Measurements from ENCODE around the gene SMC2.

The SMC2 gene

DNA sequence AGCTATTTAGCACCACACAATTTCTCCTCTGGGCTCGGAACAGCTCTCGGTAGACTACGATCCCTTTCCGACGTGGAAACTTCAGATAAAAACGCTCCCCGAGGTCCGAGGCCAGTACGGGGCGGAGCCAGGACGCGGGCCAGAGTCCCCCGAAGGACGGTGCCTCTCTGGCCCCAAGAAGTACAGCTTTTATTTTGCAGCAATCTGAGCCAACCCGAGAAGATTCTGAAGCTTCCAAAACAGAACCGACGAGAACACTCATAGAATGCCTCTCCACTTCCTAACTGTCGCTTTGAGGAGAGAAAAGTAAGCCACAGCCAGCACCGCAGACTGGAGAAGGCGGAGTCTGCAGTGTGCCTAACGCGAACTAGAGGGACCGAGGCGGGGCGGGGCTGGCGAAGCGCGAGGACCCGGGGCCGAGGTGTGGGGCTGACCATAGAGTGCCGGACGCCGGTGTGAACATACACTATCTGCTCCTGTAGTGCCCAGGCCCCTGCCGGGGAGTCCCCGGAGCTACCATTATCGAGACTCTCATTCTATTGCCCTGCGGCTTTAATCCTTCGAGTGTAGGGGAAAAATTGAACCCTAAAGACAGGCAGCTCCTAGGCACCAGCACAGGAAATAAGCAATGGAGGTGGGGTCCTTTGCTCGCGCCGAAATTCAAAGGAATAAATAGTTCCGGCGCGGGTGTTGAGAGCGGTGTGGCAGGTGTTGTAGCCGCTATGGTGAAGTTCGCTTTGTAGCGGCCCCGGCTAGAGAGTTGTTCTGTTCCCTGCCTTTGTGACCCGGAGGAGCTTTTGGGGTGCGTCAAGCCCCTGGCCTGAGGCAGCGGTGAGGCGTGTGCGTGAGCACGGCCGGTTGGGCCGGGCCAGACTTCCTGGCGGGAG, at the start of gene SMC2:
Gene SMC2 (plus strand): TSS at position 663 of the 887 bp plus-strand sequence. CDS start 1,076 bp downstream, outside the sequence.
- DNase-seq (ENCODE audit: insufficient read length, low spot score) (peak; percentile 63), FAIRE-seq (peak; percentile 96)

DNA sequence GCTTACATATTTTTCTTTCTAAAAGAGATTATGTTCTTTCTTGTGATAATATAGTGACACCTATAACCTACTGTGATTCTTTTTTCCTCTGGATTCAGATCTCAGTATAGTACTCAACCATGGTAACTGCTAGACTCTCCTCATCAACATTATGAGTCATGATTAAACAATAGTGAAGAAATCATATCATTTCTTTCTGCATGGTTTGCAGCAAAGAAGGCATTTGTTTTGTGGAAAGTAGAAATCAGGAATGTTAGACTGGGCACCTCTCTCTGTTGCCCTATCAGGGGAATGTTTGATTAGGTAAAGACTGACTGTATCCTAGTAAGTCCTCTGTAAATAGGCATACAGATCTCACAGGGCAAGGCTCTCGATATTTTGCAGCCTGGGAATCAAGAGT, 25.6 kb upstream of the SMC2 start:
- DNase-seq (ENCODE audit: insufficient read length, low spot score) (no peak), FAIRE-seq (no peak)

DNA sequence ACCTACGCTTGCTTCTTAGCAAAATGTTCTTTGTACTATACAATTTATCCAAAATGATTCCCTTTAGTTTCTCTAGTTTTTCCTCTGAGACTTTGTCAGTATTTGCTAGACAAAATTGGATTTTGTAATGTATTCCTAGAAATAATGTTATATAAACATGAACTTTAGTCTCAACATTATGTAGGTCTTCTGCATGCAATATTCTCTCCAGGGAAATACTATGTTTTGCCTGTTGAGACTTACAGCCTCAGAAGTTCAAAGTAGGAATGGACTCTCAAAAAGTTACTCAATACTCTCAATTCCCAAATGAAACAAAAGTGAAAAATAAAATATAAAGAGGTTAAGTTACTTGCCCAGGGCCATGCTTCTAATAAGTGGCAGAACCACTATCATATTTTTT, 24.8 kb upstream of the SMC2 start:
- DNase-seq (ENCODE audit: insufficient read length, low spot score) (no peak), FAIRE-seq (no peak)

- FAIRE-seq (no peak), DNase-seq (ENCODE audit: insufficient read length, low spot score) (no peak)
Measured at GRCh38 chr9:104071589-104071988, 22.5 kb upstream of the SMC2 start.

DNA sequence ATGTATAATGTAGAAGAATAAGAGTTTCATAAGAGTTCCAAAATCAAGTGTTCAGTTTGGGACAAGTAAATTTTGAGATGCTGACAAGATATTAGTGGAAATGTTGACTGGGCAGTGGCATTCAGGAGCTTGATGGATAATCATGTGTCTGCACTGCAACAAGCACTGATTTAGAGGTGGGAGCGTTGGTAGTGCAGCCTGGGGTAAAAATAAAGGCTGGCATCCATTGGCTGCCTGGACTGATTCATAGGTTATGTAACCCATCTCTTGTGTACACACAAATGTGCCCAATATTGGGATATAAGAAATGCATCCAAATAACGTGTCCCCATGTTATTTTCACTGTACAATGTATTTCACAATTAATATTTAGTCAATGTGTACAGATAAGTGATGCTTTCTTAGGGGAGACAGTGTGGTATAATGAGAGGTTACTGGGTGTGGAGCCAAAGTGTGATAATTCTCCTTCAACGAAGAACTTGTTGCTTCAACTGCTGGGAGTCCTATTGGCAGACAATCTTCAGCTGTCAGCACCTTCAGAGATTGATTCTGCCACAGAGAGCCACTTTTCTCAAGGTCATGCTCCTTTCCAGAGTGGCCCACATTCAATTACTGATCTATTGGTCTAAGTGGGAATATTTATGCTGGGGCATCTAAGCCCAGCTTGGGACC, 20.9 kb upstream of the SMC2 start:
- no peak for FAIRE-seq
- no peak for DNase-seq (ENCODE audit: insufficient read length, low spot score)

DNA sequence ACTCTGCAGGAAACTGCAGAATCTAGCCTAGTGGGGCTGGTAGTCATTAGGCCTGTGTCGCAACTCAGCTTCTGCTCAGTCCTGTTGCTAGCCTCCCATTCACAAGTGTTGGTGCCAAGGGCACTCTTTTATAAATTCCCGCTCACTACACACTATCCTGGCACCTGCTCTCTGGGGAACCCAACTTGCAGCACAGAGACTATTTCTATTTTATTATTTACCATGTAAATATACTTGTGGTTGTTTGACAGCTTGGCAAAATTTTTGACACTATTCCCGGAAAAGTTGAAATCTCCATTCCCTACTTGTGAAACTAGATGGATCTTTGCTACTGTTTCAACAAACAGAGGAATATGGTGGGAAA, 20.4 kb upstream of the SMC2 start:
- FAIRE-seq (no peak), DNase-seq (ENCODE audit: insufficient read length, low spot score) (no peak)

- FAIRE-seq: no peak
- DNase-seq (ENCODE audit: insufficient read length, low spot score): no peak
Measured at GRCh38 chr9:104074876-104075275, 19.2 kb upstream of the SMC2 start.

DNA sequence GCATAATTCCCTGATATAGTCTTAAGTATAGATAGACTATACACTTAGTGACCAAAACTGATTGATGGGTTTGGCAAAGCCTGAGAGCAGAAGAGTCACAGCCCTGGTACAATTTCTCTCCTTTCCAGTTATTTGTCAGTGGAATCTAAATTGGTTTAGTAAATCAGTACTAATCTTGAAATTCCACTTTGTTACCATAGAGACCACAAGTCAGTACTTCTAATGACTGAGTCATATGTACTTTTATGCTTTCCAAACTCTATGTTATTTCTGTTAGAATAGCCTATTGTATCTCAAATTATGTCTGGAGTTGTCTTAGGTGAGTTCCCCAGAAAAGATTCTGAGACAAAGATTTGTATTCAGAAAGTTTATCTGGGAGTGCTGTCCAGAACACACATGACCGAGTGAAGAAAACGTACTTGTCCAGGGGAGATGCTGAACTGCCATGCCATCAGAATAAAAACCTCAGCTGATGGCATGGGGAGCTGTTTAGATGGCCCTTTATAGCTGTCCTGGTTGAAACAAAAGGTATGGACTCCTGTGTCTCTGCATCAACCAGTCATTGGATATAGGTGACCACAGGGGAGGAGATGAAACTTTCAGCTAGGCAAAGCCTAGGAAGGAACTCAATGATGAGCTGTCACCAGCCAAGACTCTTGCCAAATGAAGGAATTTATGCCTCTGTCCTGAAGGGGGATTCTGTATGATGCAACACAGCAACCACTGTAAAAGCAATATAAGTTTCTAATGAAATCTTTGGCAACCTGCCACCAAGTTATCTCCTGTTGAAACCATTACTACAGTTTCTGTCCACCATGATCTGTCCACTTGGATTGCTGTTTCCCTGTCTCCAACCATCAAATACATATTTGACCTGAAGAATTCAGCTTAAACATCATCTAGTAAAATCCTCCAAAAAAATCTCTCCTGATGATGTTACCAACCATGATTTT, 18.0 kb upstream of the SMC2 start:
- no peak for DNase-seq (ENCODE audit: insufficient read length, low spot score)
- no peak for FAIRE-seq

- FAIRE-seq: no peak
- no peak for DNase-seq (ENCODE audit: insufficient read length, low spot score)
Measured at GRCh38 chr9:104078596-104078995, 15.5 kb upstream of the SMC2 start.

DNA sequence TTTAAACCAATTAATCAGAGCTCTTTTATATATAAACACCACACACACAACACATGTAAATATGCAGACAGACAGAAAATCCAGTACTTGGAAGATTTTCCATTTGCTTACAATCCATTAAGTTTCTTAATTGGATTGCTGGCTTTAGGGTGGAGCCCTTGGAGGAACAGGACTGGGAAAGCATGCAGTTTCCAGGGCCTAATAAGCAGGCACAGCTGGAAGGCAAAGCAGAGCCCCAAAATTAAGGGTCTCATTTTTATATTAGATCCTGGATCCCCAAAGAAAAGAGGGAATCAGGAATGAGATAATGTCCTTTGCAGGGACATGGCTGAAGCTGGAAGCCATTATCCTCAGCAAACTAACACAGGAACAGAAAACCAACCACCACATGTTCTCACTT, 13.1 kb upstream of the SMC2 start:
- DNase-seq (ENCODE audit: insufficient read length, low spot score): no peak
- FAIRE-seq: no peak

DNA sequence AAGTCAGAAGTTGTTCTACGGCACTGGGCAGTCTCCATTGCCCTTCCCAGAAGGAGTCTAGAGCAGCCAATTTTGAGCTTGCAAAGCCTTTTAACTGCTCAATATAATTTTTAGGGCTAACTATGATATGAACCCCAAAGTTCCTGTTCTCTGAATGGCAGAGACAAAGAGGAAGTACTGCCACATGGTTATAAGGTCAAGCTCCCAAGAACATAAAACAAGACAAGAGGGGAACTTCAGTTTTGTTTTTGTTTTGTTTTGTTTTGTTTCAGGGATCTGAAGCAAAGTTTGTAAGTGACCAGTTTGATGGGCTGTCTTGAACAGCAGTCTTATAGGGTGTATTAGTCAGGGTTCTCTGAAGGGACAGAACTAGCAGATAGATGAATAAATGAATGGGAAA, 11.9 kb upstream of the SMC2 start:
- DNase-seq (ENCODE audit: insufficient read length, low spot score): no peak
- no peak for FAIRE-seq

GRCh38 chr9:104085525-104085924, 8.6 kb upstream of the SMC2 start:
- FAIRE-seq (no peak), DNase-seq (ENCODE audit: insufficient read length, low spot score) (no peak)

DNA sequence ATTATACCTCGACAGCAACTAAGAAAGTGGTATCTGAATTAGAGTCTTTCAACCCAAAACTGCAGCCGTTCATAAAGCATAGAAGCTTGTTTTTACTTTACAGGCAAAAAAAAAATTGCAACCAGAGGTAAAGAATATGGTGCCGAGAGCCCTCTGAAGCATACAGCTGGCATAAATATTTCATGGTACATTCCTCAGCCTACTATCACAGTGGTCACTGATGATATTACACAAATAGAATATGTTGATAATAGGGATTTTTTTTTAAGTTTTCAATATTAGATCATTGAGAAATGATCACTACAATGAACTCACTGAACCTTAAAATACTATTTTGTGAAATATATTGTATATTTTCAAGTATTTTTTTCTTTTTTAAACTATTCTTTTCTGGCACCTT, 6.2 kb upstream of the SMC2 start:
- FAIRE-seq (no peak), DNase-seq (ENCODE audit: insufficient read length, low spot score) (no peak)

DNA sequence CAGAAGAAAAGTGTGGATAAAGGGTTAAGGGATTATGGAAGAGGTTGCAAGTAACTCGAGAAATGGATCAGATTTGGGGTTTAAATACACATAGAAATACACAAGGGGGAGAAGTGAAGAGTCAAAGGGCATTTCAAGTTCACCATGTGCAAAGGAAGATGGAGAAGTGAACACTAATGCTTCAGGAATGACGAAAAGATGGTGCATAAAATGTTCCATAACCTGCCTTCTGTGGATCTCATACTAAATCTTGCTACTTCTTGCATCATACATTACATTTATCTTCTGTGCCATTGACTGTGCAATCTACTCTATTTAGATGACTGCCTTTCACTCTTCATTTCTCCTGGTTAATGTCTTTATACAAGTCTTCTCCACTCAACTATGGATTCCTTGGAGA, 5.7 kb upstream of the SMC2 start:
- DNase-seq (ENCODE audit: insufficient read length, low spot score) (no peak), FAIRE-seq (no peak)

DNA sequence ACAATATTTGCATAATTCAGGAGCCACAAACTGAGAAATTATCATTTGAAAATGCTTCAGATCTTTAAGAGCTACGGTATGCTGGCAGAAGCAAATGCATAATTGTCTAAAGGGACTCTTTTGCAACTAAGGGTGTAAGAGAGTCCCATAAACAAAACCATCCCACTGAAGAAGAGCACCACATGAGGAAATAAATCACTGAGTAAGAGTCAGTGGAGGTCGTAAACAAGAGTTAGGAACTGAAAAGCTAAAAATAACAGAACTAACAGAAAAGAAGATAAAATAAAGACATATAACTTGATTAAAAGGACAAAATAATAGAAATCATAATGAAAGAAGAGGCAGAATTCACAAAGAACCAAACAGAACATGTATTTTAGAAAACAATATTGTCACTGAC, 3.5 kb upstream of the SMC2 start:
- FAIRE-seq: no peak
- DNase-seq (ENCODE audit: insufficient read length, low spot score): no peak

DNA sequence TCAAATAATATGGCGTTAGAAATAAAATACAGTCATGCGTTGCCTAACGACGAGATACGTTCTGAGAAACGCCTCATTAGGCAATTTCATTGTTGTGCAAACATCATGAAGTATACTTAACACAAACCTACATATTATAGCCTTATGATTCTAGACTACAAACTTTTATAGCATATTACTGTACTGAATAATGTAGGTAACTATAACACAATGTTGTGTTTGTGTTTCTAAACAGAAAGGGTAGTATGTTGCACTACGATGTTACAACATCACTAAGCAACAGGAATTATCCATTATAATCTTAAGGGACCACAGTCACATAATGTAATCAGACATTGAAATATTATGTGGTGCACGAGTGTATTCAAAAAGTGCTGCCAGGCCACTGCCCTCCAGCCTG, 3.0 kb upstream of the SMC2 start:
- DNase-seq (ENCODE audit: insufficient read length, low spot score) (no peak), FAIRE-seq (no peak)

GRCh38 chr9:104091708-104092107, 2.4 kb upstream of the SMC2 start:
- no peak for DNase-seq (ENCODE audit: insufficient read length, low spot score)
- no peak for FAIRE-seq

DNA sequence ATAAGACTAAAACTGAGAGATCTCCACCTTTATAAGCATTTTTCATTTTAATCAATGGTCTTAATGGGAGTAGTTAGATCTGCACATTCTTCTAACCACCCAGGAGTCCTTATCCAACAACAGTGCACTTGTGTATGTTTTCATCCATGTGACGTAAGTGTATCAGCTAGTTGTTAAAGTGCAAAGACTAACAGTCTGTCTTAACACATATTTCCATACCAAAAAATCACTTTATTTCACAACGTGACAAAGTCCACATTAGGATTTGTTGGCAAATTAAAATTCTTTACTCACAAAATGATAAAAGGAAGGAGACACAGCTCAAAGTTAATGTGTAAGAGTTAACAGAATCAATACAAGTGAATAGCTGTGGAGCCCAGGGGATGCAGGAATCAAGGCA, 1.9 kb upstream of the SMC2 start:
- FAIRE-seq (no peak), DNase-seq (ENCODE audit: insufficient read length, low spot score) (no peak)

- FAIRE-seq: no peak
- DNase-seq (ENCODE audit: insufficient read length, low spot score): no peak
Measured at GRCh38 chr9:104092875-104093600, 1.1 kb upstream of the SMC2 start.

DNA sequence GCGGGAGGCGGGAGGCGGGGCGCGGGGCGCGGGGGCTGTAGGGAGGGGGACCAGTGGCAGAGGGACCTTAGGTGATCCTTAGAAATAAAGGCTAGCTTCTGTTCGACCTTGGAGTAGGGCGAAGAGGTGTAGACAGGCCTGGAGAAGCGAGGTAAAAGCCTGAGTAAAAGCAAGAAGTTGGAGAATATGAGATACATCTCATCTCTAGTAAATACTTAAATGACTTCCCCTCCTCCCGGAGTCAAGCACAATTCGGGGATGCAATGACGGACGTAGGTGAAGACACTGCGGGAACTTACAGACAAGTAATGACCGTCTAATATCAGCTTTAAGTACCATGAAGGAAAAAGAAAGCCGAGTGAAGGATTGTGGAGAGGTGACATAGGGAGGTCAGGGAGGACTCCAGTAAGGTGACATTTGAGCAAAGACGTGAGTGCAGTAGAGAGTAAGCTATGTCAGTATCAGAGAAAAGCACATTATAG, 466 bp downstream of the SMC2 start:
- FAIRE-seq: no peak
- DNase-seq (ENCODE audit: insufficient read length, low spot score): no peak

Data from GM19239 (cell line).